Measurements from ENCODE around the gene MPHOSPH8.

DNA sequence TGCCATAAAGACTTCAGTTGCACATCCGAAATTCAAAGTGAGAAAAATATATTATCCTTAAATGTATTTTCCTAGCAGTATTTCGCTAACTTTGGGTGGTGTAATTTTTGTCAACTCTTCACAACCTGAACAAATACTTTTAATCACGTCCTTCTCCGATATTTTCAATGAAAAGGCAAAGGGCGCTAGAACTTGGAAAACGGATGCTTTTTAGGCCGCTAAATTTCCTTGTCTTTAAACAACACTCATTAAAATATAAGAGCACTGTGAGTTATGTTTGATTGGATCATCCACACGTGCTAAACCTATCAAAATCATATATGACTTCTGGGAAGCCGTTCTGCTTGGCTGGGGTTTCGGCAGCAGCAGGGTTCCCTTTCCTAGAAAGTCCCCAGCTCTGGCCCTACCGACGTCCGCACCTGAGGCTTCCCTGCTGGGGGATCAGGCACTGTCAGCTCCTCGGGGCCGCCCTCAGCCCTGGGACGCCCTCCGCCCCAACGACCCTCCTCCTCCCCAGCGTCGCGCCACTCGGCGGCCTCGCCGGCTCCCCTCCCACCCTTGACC, 462 bp upstream of the MPHOSPH8 start:
- TF ChIP-seq, protein P1, sequence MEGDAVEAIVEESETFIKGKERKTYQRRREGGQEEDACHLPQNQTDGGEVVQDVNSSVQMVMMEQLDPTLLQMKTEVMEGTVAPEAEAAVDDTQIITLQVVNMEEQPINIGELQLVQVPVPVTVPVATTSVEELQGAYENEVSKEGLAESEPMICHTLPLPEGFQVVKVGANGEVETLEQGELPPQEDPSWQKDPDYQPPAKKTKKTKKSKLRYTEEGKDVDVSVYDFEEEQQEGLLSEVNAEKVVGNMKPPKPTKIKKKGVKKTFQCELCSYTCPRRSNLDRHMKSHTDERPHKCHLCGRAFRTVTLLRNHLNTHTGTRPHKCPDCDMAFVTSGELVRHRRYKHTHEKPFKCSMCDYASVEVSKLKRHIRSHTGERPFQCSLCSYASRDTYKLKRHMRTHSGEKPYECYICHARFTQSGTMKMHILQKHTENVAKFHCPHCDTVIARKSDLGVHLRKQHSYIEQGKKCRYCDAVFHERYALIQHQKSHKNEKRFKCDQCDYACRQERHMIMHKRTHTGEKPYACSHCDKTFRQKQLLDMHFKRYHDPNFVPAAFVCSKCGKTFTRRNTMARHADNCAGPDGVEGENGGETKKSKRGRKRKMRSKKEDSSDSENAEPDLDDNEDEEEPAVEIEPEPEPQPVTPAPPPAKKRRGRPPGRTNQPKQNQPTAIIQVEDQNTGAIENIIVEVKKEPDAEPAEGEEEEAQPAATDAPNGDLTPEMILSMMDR (IDR thresholded peaks at IDR 0.05; ENCODE audit: low read depth, low read length, poor library complexity, severe bottlenecking) = no peak
- no peak for TF ChIP-seq EZH2phosphoT487 (IDR thresholded peaks at IDR 0.05; ENCODE audit: borderline replicate concordance, low read length)

All from DOHH2 (cell line).